Bone marrow (tissue), 2 donors: ENCODE results near the gene CKB.
"Not testable (repeated sequence)": the region's sequence is repeated elsewhere in the genome, so short reads cannot be mapped to it uniquely, and the experiment has no call there.

Experiments
- DNase-seq, 2 donors: peaks; one replicate each; lab custom pipeline; 2025; lab: John Stamatoyannopoulos, UW

Gene CKB

GRCh38 chr14:103512180-103512579, 10.4 kb downstream of the CKB start:
- not testable (repeated sequence) for DNase-seq

- DNase-seq: no peak
Measured at GRCh38 chr14:103510724-103511693, 11.6 kb downstream of the CKB start.

- DNase-seq: no peak
Measured at GRCh38 chr14:103509864-103510723, 12.5 kb downstream of the CKB start.

- no peak for DNase-seq
Measured at GRCh38 chr14:103508521-103509329, 13.9 kb downstream of the CKB start.

GRCh38 chr14:103507751-103508150, 14.9 kb downstream of the CKB start:
- no peak for DNase-seq

- DNase-seq: no peak
Measured at GRCh38 chr14:103504991-103505565, 17.6 kb downstream of the CKB start.

- no peak for DNase-seq
Measured at GRCh38 chr14:103503296-103503695, 19.3 kb downstream of the CKB start.

GRCh38 chr14:103502877-103503276, 19.8 kb downstream of the CKB start:
- no peak for DNase-seq

GRCh38 chr14:103501921-103502669, 20.5 kb downstream of the CKB start:
- no peak for DNase-seq

GRCh38 chr14:103501041-103501870, 21.4 kb downstream of the CKB start:
- DNase-seq: no peak

- peak; percentile 25 to 64 for DNase-seq
Measured at GRCh38 chr14:103500148-103500990, 22.3 kb downstream of the CKB start.

GRCh38 chr14:103499709-103500108, 22.9 kb downstream of the CKB start:
- DNase-seq: no peak

GRCh38 chr14:103496776-103497175, 25.9 kb downstream of the CKB start:
- DNase-seq: no peak

- no peak for DNase-seq
Measured at GRCh38 chr14:103495854-103496253, 26.8 kb downstream of the CKB start.

GRCh38 chr14:103492156-103492925, 30.3 kb downstream of the CKB start:
- DNase-seq: no peak

GRCh38 chr14:103491691-103492090, 30.9 kb downstream of the CKB start:
- DNase-seq: no peak

GRCh38 chr14:103489621-103490020, 33.0 kb downstream of the CKB start:
- DNase-seq: no peak

- DNase-seq: no peak
Measured at GRCh38 chr14:103488960-103489359, 33.7 kb downstream of the CKB start.
